GM23338 (cell line): ENCODE data around the gene ZNF526. TPM values are rescaled to one million over a fixed set of nuclear protein-coding genes. Genes with fewer than 3 reads are reported as not detected.

Experiments used
- ATAC-seq: fragments of 200-7000 bp; cut with Tn5 transposase; 3 replicates; pipeline ENCODE4 v1.9.1; 2020
- DNase-seq: peaks from one replicate; pipeline ENCODE4 v3.0.0-alpha.2; 2015; ENCODE audit warnings: low spot score
- H2AFZ ChIP-seq: fragments of 200-600 bp; sonication (generic); 2 replicates; pipeline ENCODE4 v1.8.0; 2016; ENCODE audit warnings: antibody characterized with exemption, mild to moderate bottlenecking, moderate library complexity
- H3F3A ChIP-seq: fragments of 200-600 bp; sonication (generic); replicated peaks from 2 replicates; pipeline ENCODE4 v1.8.0; 2017; ENCODE audit warnings: antibody characterized with exemption, mixed run types, low read depth
- H3K27ac ChIP-seq: fragments of 200-600 bp; sonication (generic); 2 replicates; pipeline ENCODE4 v1.6.1; 2016; ENCODE audit warnings: low read depth
- H3K27me3 ChIP-seq: fragments of 200-600 bp; sonication (generic); 2 replicates; pipeline ENCODE4 v1.8.0; 2016; ENCODE audit warnings: mild to moderate bottlenecking, mixed run types, moderate library complexity; ENCODE audit not compliant: insufficient read depth
- H3K36me3 ChIP-seq: fragments of 200-600 bp; sonication (generic); 2 replicates; pipeline ENCODE4 v1.8.0; 2016; ENCODE audit warnings: mild to moderate bottlenecking; ENCODE audit not compliant: insufficient read depth
- H3K4me1 ChIP-seq: fragments of 200-600 bp; sonication (generic); 2 replicates; pipeline ENCODE4 v1.8.0; 2016; ENCODE audit warnings: mild to moderate bottlenecking, moderate library complexity; ENCODE audit not compliant: insufficient read depth
- H3K4me2 ChIP-seq: fragments of 200-600 bp; sonication (generic); 2 replicates; pipeline ENCODE4 v1.7.1; 2017; ENCODE audit warnings: mixed run types
- H3K4me3 ChIP-seq: fragments of 200-600 bp; sonication (generic); 2 replicates; pipeline ENCODE4 v1.6.1; 2016; ENCODE audit warnings: mixed run types
- H3K79me2 ChIP-seq: fragments of 200-600 bp; sonication (generic); replicated peaks from 2 replicates; pipeline ENCODE4 v1.8.0; 2017; ENCODE audit warnings: mild to moderate bottlenecking; ENCODE audit not compliant: insufficient read depth
- H3K9me2 ChIP-seq: fragments of 200-600 bp; sonication (generic); 2 replicates; pipeline ENCODE4 v1.8.0; 2017; ENCODE audit not compliant: insufficient read depth
- H4K20me1 ChIP-seq: fragments of 200-600 bp; sonication (generic); replicated peaks from 2 replicates; pipeline ENCODE4 v1.8.0; 2017; ENCODE audit warnings: mild to moderate bottlenecking; ENCODE audit not compliant: insufficient read depth
- H3K27ac Mint-ChIP-seq: 2 replicates; pipeline ENCODE4 v1.8.0; 2020; ENCODE audit warnings: inconsistent platforms, mild to moderate bottlenecking, moderate library complexity, mixed read lengths
- H3K27me3 Mint-ChIP-seq: 3 replicates; pipeline ENCODE4 v1.8.0; 2022; ENCODE audit warnings: low read depth, mild to moderate bottlenecking, moderate library complexity, mixed read lengths, inconsistent platforms; ENCODE audit not compliant: insufficient read depth, poor library complexity
- H3K36me3 Mint-ChIP-seq: 3 replicates; pipeline ENCODE4 v1.8.0; 2021; ENCODE audit warnings: low read depth, mild to moderate bottlenecking, inconsistent platforms, moderate library complexity, mixed read lengths
- H3K4me1 Mint-ChIP-seq: 3 replicates; pipeline ENCODE4 v1.8.0; 2020; ENCODE audit warnings: mild to moderate bottlenecking, inconsistent platforms, mixed read lengths
- H3K4me3 Mint-ChIP-seq: 3 replicates; pipeline ENCODE4 v1.8.0; 2021; ENCODE audit warnings: moderate library complexity, mild to moderate bottlenecking, inconsistent platforms, mixed read lengths
- H3K9me3 Mint-ChIP-seq: 3 replicates; pipeline ENCODE4 v1.8.0; 2020; ENCODE audit warnings: moderate library complexity, mild to moderate bottlenecking, inconsistent platforms, mixed read lengths
- EZH2 ChIP-seq: fragments of 200-600 bp; sonication (generic); IDR thresholded peaks from one replicate; pipeline ENCODE4 v1.8.0; 2017; ENCODE audit warnings: antibody characterized with exemption, mild to moderate bottlenecking, low read depth; ENCODE audit not compliant: unreplicated experiment
- EZH2phosphoT487 ChIP-seq: fragments of 200-600 bp; sonication (generic); IDR thresholded peaks from one replicate; pipeline ENCODE4 v1.8.1; 2018; ENCODE audit warnings: antibody characterized with exemption; ENCODE audit not compliant: unreplicated experiment
- ZNF114 ChIP-seq: fragments of 250-450 bp; sonication (Bioruptor Pico); IDR thresholded peaks from 2 replicates; pipeline ENCODE4 v1.5.0; 2020; ENCODE audit warnings: mild to moderate bottlenecking, moderate library complexity
- polyA plus RNA-seq: library from polyadenylated mRNA; unstranded; fragments of >200 nt; fragmentation: Nextera tagmentation; extraction: Ambion mirVana; gene quantifications from 2 replicates; pipeline ENCODE4 v1.2.1, GENCODE V29; 2016
- total RNA-seq: library from RNA; depleted of rRNA; stranded (reverse); fragments of >200 nt; shearing (Covaris generic); gene quantifications from 2 replicates; pipeline ENCODE4 v1.2.3, GENCODE V29; 2014
- TF ChIP-seq, protein P1 (sequence below): IDR thresholded peaks from one replicate; pipeline ENCODE4 v1.6.1; 2018; ENCODE audit warnings: antibody characterized with exemption; ENCODE audit not compliant: unreplicated experiment
- TF ChIP-seq, protein P2 (sequence below): IDR thresholded peaks from 2 replicates; pipeline ENCODE4 v1.6.1; 2016; ENCODE audit warnings: antibody characterized with exemption

The ZNF526 gene
- total and polyA plus RNA-seq, 2 experiments from 2014 or later = 4.7 to 13.3 TPM

DNA sequence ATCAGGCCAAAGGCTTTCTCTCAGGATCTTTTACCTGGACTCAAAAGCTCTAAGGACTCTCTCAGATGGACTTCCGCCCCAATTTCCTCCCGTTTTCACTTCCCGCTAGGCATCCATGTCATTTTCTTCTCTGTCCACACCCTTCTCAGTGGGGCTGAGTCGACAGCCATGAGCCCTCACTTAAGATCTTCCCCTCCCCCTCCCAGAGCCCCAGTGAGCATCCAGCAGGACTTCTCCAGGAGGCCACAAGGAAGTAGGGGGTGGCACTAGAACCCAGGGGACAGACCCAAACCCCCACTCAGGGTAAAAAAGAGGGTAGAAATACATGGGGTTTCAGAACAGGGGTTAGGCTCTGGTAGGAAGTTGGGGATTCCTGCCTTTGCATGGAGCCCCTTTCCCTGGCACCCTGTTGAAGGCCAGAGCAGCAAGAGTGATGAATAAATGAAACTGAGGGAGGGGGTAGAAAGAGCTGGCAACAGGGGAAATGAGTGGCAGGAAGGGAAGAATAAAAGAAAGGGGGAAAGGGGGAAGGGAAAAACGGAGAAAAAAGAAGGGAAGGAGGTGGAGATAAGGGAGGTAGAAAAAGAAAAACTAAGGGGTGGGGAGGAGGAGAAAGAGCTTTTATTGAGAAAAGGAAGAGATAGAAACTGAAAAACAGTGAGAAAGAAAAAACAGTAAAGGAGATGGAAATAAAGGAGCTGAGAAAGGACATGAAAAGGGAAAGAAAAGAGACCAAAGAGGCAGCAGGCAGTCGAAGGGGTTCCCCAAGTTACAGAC is 45.0 kb upstream of the ZNF526 start:
- Histone ChIP-seq H3K36me3 (no peaks in the 10 kb centered on the region), H3F3A (peaks cover 16% of the 10 kb centered on the region), H3K27me3 (peaks cover 72% of the 10 kb centered on the region), H3K4me3 (peak overlapping the region; percentile 78), H2AFZ (no peak overlapping the region; the same call in 1 of the 2 replicates), H3K4me1 (peaks cover 18% of the 10 kb centered on the region), H3K79me2 (no peaks in the 10 kb centered on the region), H3K4me2 (peak overlapping the region; percentile 98), H4K20me1 (peaks cover 15% of the 10 kb centered on the region; the same call in 1 of the 2 replicates), H3K9me2 (no peaks in the 10 kb centered on the region), H3K27ac (no peak overlapping the region)
- peak; percentile 61 for TF ChIP-seq EZH2
- TF ChIP-seq, protein P1, sequence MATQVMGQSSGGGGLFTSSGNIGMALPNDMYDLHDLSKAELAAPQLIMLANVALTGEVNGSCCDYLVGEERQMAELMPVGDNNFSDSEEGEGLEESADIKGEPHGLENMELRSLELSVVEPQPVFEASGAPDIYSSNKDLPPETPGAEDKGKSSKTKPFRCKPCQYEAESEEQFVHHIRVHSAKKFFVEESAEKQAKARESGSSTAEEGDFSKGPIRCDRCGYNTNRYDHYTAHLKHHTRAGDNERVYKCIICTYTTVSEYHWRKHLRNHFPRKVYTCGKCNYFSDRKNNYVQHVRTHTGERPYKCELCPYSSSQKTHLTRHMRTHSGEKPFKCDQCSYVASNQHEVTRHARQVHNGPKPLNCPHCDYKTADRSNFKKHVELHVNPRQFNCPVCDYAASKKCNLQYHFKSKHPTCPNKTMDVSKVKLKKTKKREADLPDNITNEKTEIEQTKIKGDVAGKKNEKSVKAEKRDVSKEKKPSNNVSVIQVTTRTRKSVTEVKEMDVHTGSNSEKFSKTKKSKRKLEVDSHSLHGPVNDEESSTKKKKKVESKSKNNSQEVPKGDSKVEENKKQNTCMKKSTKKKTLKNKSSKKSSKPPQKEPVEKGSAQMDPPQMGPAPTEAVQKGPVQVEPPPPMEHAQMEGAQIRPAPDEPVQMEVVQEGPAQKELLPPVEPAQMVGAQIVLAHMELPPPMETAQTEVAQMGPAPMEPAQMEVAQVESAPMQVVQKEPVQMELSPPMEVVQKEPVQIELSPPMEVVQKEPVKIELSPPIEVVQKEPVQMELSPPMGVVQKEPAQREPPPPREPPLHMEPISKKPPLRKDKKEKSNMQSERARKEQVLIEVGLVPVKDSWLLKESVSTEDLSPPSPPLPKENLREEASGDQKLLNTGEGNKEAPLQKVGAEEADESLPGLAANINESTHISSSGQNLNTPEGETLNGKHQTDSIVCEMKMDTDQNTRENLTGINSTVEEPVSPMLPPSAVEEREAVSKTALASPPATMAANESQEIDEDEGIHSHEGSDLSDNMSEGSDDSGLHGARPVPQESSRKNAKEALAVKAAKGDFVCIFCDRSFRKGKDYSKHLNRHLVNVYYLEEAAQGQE = no peak
- peaks cover 20% of the 10 kb centered on the region for H3K4me1 Mint-ChIP-seq
- DNase-seq (peak; percentile 45), ATAC-seq (no peak)
- H3K27ac Mint-ChIP-seq = no peak overlapping the region
- no peaks in the 10 kb centered on the region for H3K9me3 Mint-ChIP-seq
- peaks cover 27% of the 10 kb centered on the region for H3K27me3 Mint-ChIP-seq
- no peaks in the 10 kb centered on the region for H3K36me3 Mint-ChIP-seq
- peak overlapping the region; percentile 73 for H3K4me3 Mint-ChIP-seq

DNA sequence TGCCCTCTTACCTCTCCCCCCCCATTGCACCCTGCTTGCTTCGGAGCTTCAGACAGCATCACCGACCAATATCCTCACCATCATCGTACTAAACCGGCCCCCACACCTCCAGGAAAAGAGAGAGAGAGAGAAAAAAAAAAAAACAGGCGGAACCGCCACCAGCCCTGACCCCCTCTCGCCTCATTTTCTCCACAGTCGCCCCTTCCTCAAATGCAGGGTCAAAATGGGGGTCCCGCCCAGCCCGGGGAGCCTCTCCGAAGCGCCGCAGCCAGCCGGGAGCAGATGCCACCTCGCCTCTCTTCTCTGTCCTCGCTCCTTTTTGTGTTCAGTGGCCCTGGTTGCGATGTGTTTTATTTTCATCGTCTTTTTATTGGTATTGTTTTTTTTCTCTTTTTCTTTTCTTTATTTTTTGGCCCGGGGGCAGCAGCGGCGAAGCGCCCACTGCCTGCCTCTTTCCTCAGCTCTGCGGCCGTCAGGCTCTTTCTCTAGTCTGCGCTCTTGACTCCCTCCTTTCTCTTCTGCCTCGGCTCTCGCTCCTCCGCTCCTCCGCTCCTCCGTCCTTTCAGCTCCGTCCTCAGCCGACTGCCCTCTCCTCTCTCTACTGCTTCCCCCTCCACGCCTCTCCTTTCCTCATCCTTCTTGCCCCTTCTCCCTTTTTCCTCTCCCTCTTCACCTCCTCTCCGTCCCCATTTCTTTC is 44.0 kb upstream of the ZNF526 start:
- Histone ChIP-seq H3K36me3 (no peaks in the 10 kb centered on the region), H2AFZ (peak overlapping the region; percentile 89), H3K4me2 (peak overlapping the region; percentile 98), H3K27me3 (peaks cover 82% of the 10 kb centered on the region), H3F3A (peaks cover 16% of the 10 kb centered on the region), H3K4me1 (peaks cover 18% of the 10 kb centered on the region), H3K9me2 (no peaks in the 10 kb centered on the region), H3K79me2 (no peaks in the 10 kb centered on the region), H3K27ac (no peak overlapping the region), H4K20me1 (peaks cover 15% of the 10 kb centered on the region; the same call in 1 of the 2 replicates), H3K4me3 (peak overlapping the region; percentile 78)
- H3K9me3 Mint-ChIP-seq = no peaks in the 10 kb centered on the region
- peak; percentile 75 for DNase-seq
- H3K27ac Mint-ChIP-seq = no peak overlapping the region
- peak overlapping the region; percentile 73 for H3K4me3 Mint-ChIP-seq
- peak; percentile 91 for TF ChIP-seq EZH2
- TF ChIP-seq EZH2phosphoT487 = no peak
- H3K27me3 Mint-ChIP-seq = peaks cover 29% of the 10 kb centered on the region
- H3K4me1 Mint-ChIP-seq = peaks cover 20% of the 10 kb centered on the region
- H3K36me3 Mint-ChIP-seq = no peaks in the 10 kb centered on the region
- ATAC-seq = peak; percentile 52

DNA sequence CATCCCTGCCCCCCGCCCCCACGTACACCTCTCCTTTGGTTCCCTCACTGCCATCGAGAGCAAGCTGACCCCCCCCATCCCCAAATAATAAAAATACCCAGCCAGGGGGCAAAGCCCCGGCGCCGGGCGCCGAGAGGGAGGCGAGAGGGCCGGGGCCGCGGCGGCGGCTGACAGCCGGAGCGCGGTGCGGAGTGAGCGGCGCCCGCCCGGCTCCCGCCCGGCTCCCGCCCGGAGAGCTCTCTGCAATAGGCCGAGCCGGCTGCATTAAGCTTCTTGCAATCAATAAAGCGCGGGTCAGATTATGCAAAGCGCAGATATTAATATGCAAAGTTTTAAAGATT is 43.5 kb upstream of the ZNF526 start:
- Histone ChIP-seq H3K27me3 (peaks cover 83% of the 10 kb centered on the region), H3K27ac (no peak overlapping the region), H2AFZ (peak overlapping the region; percentile 89), H3K4me1 (peaks cover 18% of the 10 kb centered on the region), H3K4me3 (peak overlapping the region; percentile 78), H3F3A (peaks cover 16% of the 10 kb centered on the region), H3K36me3 (no peaks in the 10 kb centered on the region), H4K20me1 (peaks cover 15% of the 10 kb centered on the region; the same call in 1 of the 2 replicates), H3K9me2 (no peaks in the 10 kb centered on the region), H3K4me2 (peak overlapping the region; percentile 98), H3K79me2 (no peaks in the 10 kb centered on the region)
- Mint-ChIP-seq H3K4me3 (peak overlapping the region; percentile 73), H3K4me1 (peaks cover 20% of the 10 kb centered on the region), H3K9me3 (no peaks in the 10 kb centered on the region), H3K27me3 (peaks cover 29% of the 10 kb centered on the region), H3K36me3 (no peaks in the 10 kb centered on the region), H3K27ac (no peak overlapping the region)
- peak; percentile 52 for DNase-seq
- ATAC-seq = peak; percentile 52
- no peak for TF ChIP-seq EZH2phosphoT487
- TF ChIP-seq, protein P2, sequence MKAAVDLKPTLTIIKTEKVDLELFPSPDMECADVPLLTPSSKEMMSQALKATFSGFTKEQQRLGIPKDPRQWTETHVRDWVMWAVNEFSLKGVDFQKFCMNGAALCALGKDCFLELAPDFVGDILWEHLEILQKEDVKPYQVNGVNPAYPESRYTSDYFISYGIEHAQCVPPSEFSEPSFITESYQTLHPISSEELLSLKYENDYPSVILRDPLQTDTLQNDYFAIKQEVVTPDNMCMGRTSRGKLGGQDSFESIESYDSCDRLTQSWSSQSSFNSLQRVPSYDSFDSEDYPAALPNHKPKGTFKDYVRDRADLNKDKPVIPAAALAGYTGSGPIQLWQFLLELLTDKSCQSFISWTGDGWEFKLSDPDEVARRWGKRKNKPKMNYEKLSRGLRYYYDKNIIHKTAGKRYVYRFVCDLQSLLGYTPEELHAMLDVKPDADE = no peak
- TF ChIP-seq EZH2 = peak; percentile 72
- TF ChIP-seq ZNF114 (CRISPR knock-in tag) = no peak
